ENCODE data around the gene SLC25A43. TPM values are rescaled to one million over a fixed set of nuclear protein-coding genes. Genes with fewer than 3 reads are reported as not detected.

SLC25A43 gene
- polyA plus RNA-seq, 1 of the 3 experiments (the other 2 are of a cell fraction): 13.2 TPM

DNA sequence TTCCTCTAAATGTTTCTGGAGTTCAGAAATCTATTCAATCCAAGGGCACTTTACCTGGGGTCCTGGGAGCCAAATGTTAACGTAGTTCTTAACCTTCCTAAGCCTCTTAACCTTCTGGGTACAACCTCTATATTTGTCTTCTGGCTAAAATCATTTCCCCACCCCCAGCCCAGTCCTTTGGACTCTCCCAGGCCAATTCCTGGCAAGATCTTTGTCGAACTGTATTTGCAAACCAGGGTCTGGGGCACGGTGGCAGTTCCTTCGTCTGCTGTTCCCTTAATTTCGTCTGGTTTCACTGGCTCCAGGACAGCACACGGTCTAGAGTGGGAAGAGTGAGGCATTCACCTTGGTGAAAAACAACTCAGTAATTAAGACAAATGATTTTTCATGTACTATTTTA, 68.3 kb downstream of the SLC25A43 start:
- Histone ChIP-seq H3K9me2 (no peaks in the 10 kb centered on the region), H4K20me1 (ENCODE audit: insufficient read depth) (peaks cover 10% of the 10 kb centered on the region), H2AFZ (ENCODE audit: low read depth) (no peak overlapping the region; the same call in 1 of the 2 replicates), H3K27ac (ENCODE audit: low read depth in 2 of 2, low read length in 1 of 2) (no peak overlapping the region), H3K27me3 (ENCODE audit: insufficient read depth) (peaks cover 7% of the 10 kb centered on the region; the same call in 1 of the 2 replicates), H3F3A (replicated peaks; ENCODE audit: insufficient read depth) (peaks cover 7% of the 10 kb centered on the region), H3K4me1 (ENCODE audit: control insufficient read depth in 1 of 2, insufficient read depth in 2 of 2, low read depth in 1 of 2, low read length in 1 of 2) (peaks cover 5 to 10% of the 10 kb centered on the region in 2 experiments; a peak in 1 of 4 replicates), H3K79me2 (ENCODE audit: insufficient read depth) (peaks cover 17% of the 10 kb centered on the region; the same call in 1 of the 2 replicates), H3K9me3 (no peaks in the 10 kb centered on the region), H3K36me3 (replicated peaks in 1 of 2; ENCODE audit: control insufficient read depth in 1 of 2, insufficient read depth in 2 of 2, low read length in 1 of 2) (peaks cover 14 to 17% of the 10 kb centered on the region in 2 experiments), H3K4me2 (0 out of 2 replicates have a peak overlapping the region, but pooled peaks have one; percentile 59), H3K9ac (no peak overlapping the region), H3K4me3 (ENCODE audit: low read depth in 2 of 2, low read length in 1 of 2) (peak overlapping the region; percentile 72 to 88; a peak in 2 of 4 replicates)
- no peak for DNase-seq
- TF ChIP-seq, protein P1, sequence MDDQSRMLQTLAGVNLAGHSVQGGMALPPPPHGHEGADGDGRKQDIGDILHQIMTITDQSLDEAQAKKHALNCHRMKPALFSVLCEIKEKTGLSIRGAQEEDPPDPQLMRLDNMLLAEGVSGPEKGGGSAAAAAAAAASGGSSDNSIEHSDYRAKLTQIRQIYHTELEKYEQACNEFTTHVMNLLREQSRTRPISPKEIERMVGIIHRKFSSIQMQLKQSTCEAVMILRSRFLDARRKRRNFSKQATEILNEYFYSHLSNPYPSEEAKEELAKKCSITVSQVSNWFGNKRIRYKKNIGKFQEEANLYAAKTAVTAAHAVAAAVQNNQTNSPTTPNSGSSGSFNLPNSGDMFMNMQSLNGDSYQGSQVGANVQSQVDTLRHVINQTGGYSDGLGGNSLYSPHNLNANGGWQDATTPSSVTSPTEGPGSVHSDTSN (IDR thresholded peaks at IDR 0.05): no peak
- TF ChIP-seq, protein P2, sequence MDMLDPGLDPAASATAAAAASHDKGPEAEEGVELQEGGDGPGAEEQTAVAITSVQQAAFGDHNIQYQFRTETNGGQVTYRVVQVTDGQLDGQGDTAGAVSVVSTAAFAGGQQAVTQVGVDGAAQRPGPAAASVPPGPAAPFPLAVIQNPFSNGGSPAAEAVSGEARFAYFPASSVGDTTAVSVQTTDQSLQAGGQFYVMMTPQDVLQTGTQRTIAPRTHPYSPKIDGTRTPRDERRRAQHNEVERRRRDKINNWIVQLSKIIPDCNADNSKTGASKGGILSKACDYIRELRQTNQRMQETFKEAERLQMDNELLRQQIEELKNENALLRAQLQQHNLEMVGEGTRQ (IDR thresholded peaks at IDR 0.05; ENCODE audit: borderline replicate concordance, low read depth, low read length): no peak
- TF ChIP-seq, protein P3, sequence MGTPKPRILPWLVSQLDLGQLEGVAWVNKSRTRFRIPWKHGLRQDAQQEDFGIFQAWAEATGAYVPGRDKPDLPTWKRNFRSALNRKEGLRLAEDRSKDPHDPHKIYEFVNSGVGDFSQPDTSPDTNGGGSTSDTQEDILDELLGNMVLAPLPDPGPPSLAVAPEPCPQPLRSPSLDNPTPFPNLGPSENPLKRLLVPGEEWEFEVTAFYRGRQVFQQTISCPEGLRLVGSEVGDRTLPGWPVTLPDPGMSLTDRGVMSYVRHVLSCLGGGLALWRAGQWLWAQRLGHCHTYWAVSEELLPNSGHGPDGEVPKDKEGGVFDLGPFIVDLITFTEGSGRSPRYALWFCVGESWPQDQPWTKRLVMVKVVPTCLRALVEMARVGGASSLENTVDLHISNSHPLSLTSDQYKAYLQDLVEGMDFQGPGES (IDR thresholded peaks at IDR 0.05; ENCODE audit: low read depth, low read length): no peak
- no peak for TF ChIP-seq RCOR1 (IDR thresholded peaks at IDR 0.05; ENCODE audit: low read length)
- TF ChIP-seq ELF1 (IDR thresholded peaks at IDR 0.05): no peak
- no peak for TF ChIP-seq POLR2AphosphoS5 (IDR thresholded peaks at IDR 0.05; ENCODE audit: low read depth, low read length)
- no peak for TF ChIP-seq EP300 (IDR thresholded peaks at IDR 0.05; ENCODE audit: borderline replicate concordance in 1 of 2, low read depth in 1 of 2, low read length in 1 of 2)
- TF ChIP-seq TAF1 (IDR thresholded peaks at IDR 0.05; ENCODE audit: borderline replicate concordance, low read depth, low read length): no peak
- TF ChIP-seq, protein P4, sequence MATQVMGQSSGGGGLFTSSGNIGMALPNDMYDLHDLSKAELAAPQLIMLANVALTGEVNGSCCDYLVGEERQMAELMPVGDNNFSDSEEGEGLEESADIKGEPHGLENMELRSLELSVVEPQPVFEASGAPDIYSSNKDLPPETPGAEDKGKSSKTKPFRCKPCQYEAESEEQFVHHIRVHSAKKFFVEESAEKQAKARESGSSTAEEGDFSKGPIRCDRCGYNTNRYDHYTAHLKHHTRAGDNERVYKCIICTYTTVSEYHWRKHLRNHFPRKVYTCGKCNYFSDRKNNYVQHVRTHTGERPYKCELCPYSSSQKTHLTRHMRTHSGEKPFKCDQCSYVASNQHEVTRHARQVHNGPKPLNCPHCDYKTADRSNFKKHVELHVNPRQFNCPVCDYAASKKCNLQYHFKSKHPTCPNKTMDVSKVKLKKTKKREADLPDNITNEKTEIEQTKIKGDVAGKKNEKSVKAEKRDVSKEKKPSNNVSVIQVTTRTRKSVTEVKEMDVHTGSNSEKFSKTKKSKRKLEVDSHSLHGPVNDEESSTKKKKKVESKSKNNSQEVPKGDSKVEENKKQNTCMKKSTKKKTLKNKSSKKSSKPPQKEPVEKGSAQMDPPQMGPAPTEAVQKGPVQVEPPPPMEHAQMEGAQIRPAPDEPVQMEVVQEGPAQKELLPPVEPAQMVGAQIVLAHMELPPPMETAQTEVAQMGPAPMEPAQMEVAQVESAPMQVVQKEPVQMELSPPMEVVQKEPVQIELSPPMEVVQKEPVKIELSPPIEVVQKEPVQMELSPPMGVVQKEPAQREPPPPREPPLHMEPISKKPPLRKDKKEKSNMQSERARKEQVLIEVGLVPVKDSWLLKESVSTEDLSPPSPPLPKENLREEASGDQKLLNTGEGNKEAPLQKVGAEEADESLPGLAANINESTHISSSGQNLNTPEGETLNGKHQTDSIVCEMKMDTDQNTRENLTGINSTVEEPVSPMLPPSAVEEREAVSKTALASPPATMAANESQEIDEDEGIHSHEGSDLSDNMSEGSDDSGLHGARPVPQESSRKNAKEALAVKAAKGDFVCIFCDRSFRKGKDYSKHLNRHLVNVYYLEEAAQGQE (IDR thresholded peaks at IDR 0.05; ENCODE audit: low read depth, low read length): no peak
- WGBS (ENCODE audit: low lambda C conversion rate): 45% methylated on average over 6 of the region's 6 CpGs
- CTCF ChIA-PET: interaction anchor here (1.7 to 1.8 kb wide), 2 partner anchors 45 to 49 kb away, joined by 5 read pairs; no protein-coding TSS in a partner anchor
- POLR2A ChIA-PET: no interaction called here
